ENCODE measurements around the gene NR2C1. TPM values are rescaled to one million over a fixed set of nuclear protein-coding genes. Genes with fewer than 3 reads are reported as not detected.

The NR2C1 gene
- total RNA-seq, 1 donor from 2014 or later, result 70.2 TPM

GRCh38 chr12:95059984-95060383 is 13.4 kb downstream of the NR2C1 start:
- Mint-ChIP-seq H3K9me3 (ENCODE audit: unreplicated experiment) (no peaks in the 10 kb centered on the region), H3K27me3 (ENCODE audit: unreplicated experiment) (no peaks in the 10 kb centered on the region), H3K4me3 (ENCODE audit: unreplicated experiment) (no peak overlapping the region), H3K36me3 (ENCODE audit: low read depth, unreplicated experiment) (peaks cover 12% of the 10 kb centered on the region), H3K4me1 (ENCODE audit: unreplicated experiment) (no peaks in the 10 kb centered on the region), H3K27ac (ENCODE audit: unreplicated experiment) (no peak overlapping the region)
- no peak for TF ChIP-seq CTCF (IDR thresholded peaks at IDR 0.05; ENCODE audit: unreplicated experiment)
- DNase-seq (ENCODE audit: low spot score), result no peak

- no peaks in the 10 kb centered on the region for H3K4me1 Mint-ChIP-seq (ENCODE audit: unreplicated experiment)
- H3K4me3 Mint-ChIP-seq (ENCODE audit: unreplicated experiment), result no peak overlapping the region
- no peaks in the 10 kb centered on the region for H3K27me3 Mint-ChIP-seq (ENCODE audit: unreplicated experiment)
- DNase-seq (ENCODE audit: low spot score), result no peak
- peaks cover 5% of the 10 kb centered on the region for H3K36me3 Mint-ChIP-seq (ENCODE audit: low read depth, unreplicated experiment)
- H3K27ac Mint-ChIP-seq (ENCODE audit: unreplicated experiment), result no peak overlapping the region
- no peaks in the 10 kb centered on the region for H3K9me3 Mint-ChIP-seq (ENCODE audit: unreplicated experiment)
- no peak for TF ChIP-seq CTCF (IDR thresholded peaks at IDR 0.05; ENCODE audit: unreplicated experiment)
These were observed 16.0 kb downstream of the NR2C1 start for GRCh38 chr12:95057424-95057823.

GRCh38 chr12:95055057-95055456 is 18.4 kb downstream of the NR2C1 start:
- H3K27ac Mint-ChIP-seq (ENCODE audit: unreplicated experiment), result no peak overlapping the region
- TF ChIP-seq CTCF (IDR thresholded peaks at IDR 0.05; ENCODE audit: unreplicated experiment), result no peak
- no peaks in the 10 kb centered on the region for H3K9me3 Mint-ChIP-seq (ENCODE audit: unreplicated experiment)
- H3K4me3 Mint-ChIP-seq (ENCODE audit: unreplicated experiment), result no peak overlapping the region
- H3K27me3 Mint-ChIP-seq (ENCODE audit: unreplicated experiment), result no peaks in the 10 kb centered on the region
- DNase-seq (ENCODE audit: low spot score), result no peak
- no peaks in the 10 kb centered on the region for H3K4me1 Mint-ChIP-seq (ENCODE audit: unreplicated experiment)
- H3K36me3 Mint-ChIP-seq (ENCODE audit: low read depth, unreplicated experiment), result no peaks in the 10 kb centered on the region

- H3K4me1 Mint-ChIP-seq (ENCODE audit: unreplicated experiment), result no peaks in the 10 kb centered on the region
- no peak overlapping the region for H3K4me3 Mint-ChIP-seq (ENCODE audit: unreplicated experiment)
- H3K27me3 Mint-ChIP-seq (ENCODE audit: unreplicated experiment), result no peaks in the 10 kb centered on the region
- no peak for DNase-seq (ENCODE audit: low spot score)
- H3K36me3 Mint-ChIP-seq (ENCODE audit: low read depth, unreplicated experiment), result no peaks in the 10 kb centered on the region
- H3K27ac Mint-ChIP-seq (ENCODE audit: unreplicated experiment), result no peak overlapping the region
- TF ChIP-seq CTCF (IDR thresholded peaks at IDR 0.05; ENCODE audit: unreplicated experiment), result no peak
- H3K9me3 Mint-ChIP-seq (ENCODE audit: unreplicated experiment), result no peaks in the 10 kb centered on the region
These were observed 19.2 kb downstream of the NR2C1 start for GRCh38 chr12:95054206-95054605.

- DNase-seq (ENCODE audit: low spot score), result no peak
- Mint-ChIP-seq H3K27ac (ENCODE audit: unreplicated experiment) (no peak overlapping the region), H3K27me3 (ENCODE audit: unreplicated experiment) (no peaks in the 10 kb centered on the region), H3K9me3 (ENCODE audit: unreplicated experiment) (no peaks in the 10 kb centered on the region), H3K4me3 (ENCODE audit: unreplicated experiment) (no peak overlapping the region), H3K4me1 (ENCODE audit: unreplicated experiment) (peaks cover 3% of the 10 kb centered on the region), H3K36me3 (ENCODE audit: low read depth, unreplicated experiment) (peaks cover 4% of the 10 kb centered on the region)
- TF ChIP-seq CTCF (IDR thresholded peaks at IDR 0.05; ENCODE audit: unreplicated experiment), result no peak
These were observed 22.2 kb downstream of the NR2C1 start for GRCh38 chr12:95051241-95051640.

Measured in endothelial cell (in vitro differentiated cells).